Fibroblast of mammary gland (primary cell): ENCODE data around the gene IL1RAPL2.
A peak's percentile ranks its signal among the peaks of the same experiment; 100 is the strongest.

Source experiments
- DNase-seq: peaks from one replicate; pipeline ENCODE4 v3.0.0-alpha.2; 2010; ENCODE audit warnings: low read depth
- H3K4me3 ChIP-seq: 2 replicates; pipeline ENCODE4 v1.5.1; 2011; ENCODE audit warnings: low read depth, mild to moderate bottlenecking, low read length, moderate library complexity; ENCODE audit not compliant: control insufficient read depth
- CTCF ChIP-seq: conservative IDR thresholded peaks from 2 replicates; pipeline ENCODE4 v1.5.1; 2011; ENCODE audit warnings: low read depth, low read length, inconsistent platforms; ENCODE audit not compliant: control insufficient read depth, insufficient read depth

Gene IL1RAPL2

GRCh38 chrX:105263171-105263570 is 697.2 kb downstream of the IL1RAPL2 start:
- TF ChIP-seq CTCF, result no peak
- no peak for DNase-seq
- no peak overlapping the region for H3K4me3 ChIP-seq

- DNase-seq, result peak; percentile 83
- H3K4me3 ChIP-seq, result no peak overlapping the region
- no peak for TF ChIP-seq CTCF
Observed at GRCh38 chrX:105263801-105264200, 697.8 kb downstream of the IL1RAPL2 start.

- H3K4me3 ChIP-seq, result peak overlapping the region; percentile 18
- DNase-seq, result no peak
- TF ChIP-seq CTCF, result no peak
Observed at GRCh38 chrX:105265093-105265492, 699.1 kb downstream of the IL1RAPL2 start.

GRCh38 chrX:105266456-105266855 is 700.5 kb downstream of the IL1RAPL2 start:
- TF ChIP-seq CTCF, result no peak
- DNase-seq, result peak; percentile 43
- H3K4me3 ChIP-seq, result no peak overlapping the region

GRCh38 chrX:105267167-105267566 is 701.2 kb downstream of the IL1RAPL2 start:
- H3K4me3 ChIP-seq, result no peak overlapping the region
- no peak for TF ChIP-seq CTCF
- DNase-seq, result no peak

- no peak overlapping the region for H3K4me3 ChIP-seq
- peak; percentile 18 for DNase-seq
- no peak for TF ChIP-seq CTCF
Observed at GRCh38 chrX:105269386-105269785, 703.4 kb downstream of the IL1RAPL2 start.

- DNase-seq, result no peak
- TF ChIP-seq CTCF, result no peak
- no peak overlapping the region for H3K4me3 ChIP-seq
Observed at GRCh38 chrX:105273326-105273725, 707.3 kb downstream of the IL1RAPL2 start.
